KOPT-K1 (cell line): ENCODE measurements around the gene UBE3C.
"Not testable (repeated sequence)": the region's sequence is repeated elsewhere in the genome, so short reads cannot be mapped to it uniquely, and the experiment has no call there.

Experiments
- H3K27ac ChIP-seq: fragments of 200-600 bp; sonication (generic); 2 replicates; pipeline ENCODE4 v1.5.1; 2016; ENCODE audit warnings: antibody characterized with exemption, mild to moderate bottlenecking, low read depth, low read length; ENCODE audit not compliant: poor library complexity, severe bottlenecking
- H3K36me3 ChIP-seq: fragments of 200-600 bp; sonication (generic); 2 replicates; pipeline ENCODE4 v1.5.1; 2017; ENCODE audit warnings: antibody characterized with exemption, mild to moderate bottlenecking, low read length, moderate library complexity; ENCODE audit not compliant: insufficient read depth
- H3K9me3 ChIP-seq: fragments of 200-600 bp; sonication (generic); 2 replicates; pipeline ENCODE4 v1.5.1; 2017; ENCODE audit warnings: antibody characterized with exemption, low read length, mild to moderate bottlenecking; ENCODE audit not compliant: insufficient read depth, poor library complexity, severe bottlenecking

UBE3C gene

GRCh38 chr7:157253850-157254249, 115.1 kb downstream of the UBE3C start:
- Histone ChIP-seq H3K36me3 (peaks cover 98% of the 10 kb centered on the region), H3K9me3 (no peaks in the 10 kb centered on the region), H3K27ac (no peak overlapping the region)

- not testable (repeated sequence) for H3K9me3 ChIP-seq, H3K27ac ChIP-seq
- H3K36me3 ChIP-seq, result peaks cover 98% of the 10 kb centered on the region
Measured at GRCh38 chr7:157254781-157255180, 116.1 kb downstream of the UBE3C start.

DNA sequence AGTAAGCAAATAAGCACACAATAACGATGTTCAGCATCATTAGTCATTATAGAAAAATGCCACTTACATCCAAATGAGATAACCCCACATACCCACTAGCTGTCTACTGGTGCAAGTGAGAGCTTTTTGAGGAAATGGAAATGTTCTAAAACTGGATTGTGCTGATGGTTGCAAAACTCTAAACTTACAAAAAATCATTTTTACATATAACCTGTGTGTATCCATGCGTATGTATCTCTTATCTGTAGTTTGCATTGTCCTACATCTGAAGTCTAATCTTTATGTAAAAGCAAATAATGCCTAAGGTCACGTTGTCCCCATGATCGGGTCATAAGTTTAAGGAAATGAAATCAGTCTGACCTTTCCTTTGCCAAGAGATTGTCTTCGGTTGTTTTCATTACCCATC, 116.5 kb downstream of the UBE3C start:
- Histone ChIP-seq H3K9me3 (no peaks in the 10 kb centered on the region), H3K36me3 (peaks cover 98% of the 10 kb centered on the region), H3K27ac (no peak overlapping the region)

- Histone ChIP-seq H3K9me3 (no peaks in the 10 kb centered on the region), H3K36me3 (peaks cover 99% of the 10 kb centered on the region), H3K27ac (no peak overlapping the region)
Measured at GRCh38 chr7:157263156-157263555, 124.4 kb downstream of the UBE3C start.

GRCh38 chr7:157265051-157265450, 126.3 kb downstream of the UBE3C start:
- Histone ChIP-seq H3K27ac (no peak overlapping the region), H3K36me3 (peaks cover 98% of the 10 kb centered on the region), H3K9me3 (no peaks in the 10 kb centered on the region)

- no peak overlapping the region for H3K27ac ChIP-seq
- peaks cover 98% of the 10 kb centered on the region for H3K36me3 ChIP-seq
- H3K9me3 ChIP-seq, result no peaks in the 10 kb centered on the region
Measured at GRCh38 chr7:157266272-157266671, 127.5 kb downstream of the UBE3C start.

DNA sequence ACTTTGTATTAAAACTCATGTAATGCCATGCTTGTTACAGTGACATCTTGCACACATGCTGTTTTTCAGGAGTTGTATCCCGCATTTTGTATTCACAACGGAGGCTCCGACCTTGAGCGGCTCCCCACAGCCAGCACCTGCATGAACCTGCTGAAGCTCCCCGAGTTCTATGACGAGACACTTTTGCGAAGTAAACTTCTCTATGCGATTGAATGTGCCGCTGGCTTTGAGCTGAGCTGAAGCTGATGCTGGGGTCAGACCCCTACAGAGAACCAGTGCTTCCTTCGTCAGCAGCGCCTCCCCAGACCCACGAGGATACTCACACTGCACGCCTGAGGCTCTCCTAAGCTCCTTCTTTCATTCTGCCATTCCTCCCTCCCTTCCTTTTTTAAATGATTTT, 128.8 kb downstream of the UBE3C start:
- Histone ChIP-seq H3K27ac (no peak overlapping the region), H3K36me3 (peaks cover 97% of the 10 kb centered on the region), H3K9me3 (no peaks in the 10 kb centered on the region)

GRCh38 chr7:157267956-157268355, 129.2 kb downstream of the UBE3C start:
- H3K27ac ChIP-seq, result no peak overlapping the region
- H3K9me3 ChIP-seq, result no peaks in the 10 kb centered on the region
- peaks cover 93% of the 10 kb centered on the region for H3K36me3 ChIP-seq

GRCh38 chr7:157268540-157268939, 129.8 kb downstream of the UBE3C start:
- Histone ChIP-seq H3K27ac (no peak overlapping the region), H3K9me3 (no peaks in the 10 kb centered on the region), H3K36me3 (peaks cover 87% of the 10 kb centered on the region)

DNA sequence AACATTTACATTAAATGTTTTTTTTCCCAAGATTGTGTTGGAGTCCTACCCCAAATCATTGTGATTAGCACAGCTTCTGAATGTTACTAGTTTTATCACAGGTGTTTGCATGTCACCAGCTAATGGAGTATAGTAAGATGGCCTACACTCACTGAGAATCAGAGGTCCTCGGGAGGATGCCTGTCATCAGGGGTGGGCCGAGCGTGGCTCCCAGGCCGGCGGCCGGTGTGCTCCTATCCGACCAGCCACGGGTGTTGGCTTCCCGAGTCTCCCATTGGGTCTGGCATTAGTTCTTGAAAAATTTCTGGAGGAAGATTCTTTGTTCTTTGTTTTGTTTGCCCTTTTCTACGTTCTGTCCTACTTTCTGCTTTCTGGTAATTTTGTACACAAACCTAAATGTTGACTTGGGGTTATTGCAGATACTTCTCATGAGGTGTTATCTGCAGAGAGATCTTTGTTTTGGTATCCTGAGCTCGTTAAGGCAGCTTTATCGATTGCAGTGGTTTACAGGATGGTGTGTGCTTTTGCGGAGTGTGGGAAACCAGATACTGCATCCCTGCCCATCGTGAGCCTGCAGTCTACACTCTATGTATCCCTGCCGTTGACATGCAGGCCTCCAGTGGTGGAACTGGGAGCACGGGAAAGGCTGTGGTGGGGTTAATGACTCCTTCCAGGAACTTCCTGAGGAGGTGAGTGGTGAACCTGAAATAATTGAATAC, 130.8 kb downstream of the UBE3C start:
- H3K36me3 ChIP-seq, result peaks cover 77% of the 10 kb centered on the region
- no peaks in the 10 kb centered on the region for H3K9me3 ChIP-seq
- no peak overlapping the region for H3K27ac ChIP-seq

DNA sequence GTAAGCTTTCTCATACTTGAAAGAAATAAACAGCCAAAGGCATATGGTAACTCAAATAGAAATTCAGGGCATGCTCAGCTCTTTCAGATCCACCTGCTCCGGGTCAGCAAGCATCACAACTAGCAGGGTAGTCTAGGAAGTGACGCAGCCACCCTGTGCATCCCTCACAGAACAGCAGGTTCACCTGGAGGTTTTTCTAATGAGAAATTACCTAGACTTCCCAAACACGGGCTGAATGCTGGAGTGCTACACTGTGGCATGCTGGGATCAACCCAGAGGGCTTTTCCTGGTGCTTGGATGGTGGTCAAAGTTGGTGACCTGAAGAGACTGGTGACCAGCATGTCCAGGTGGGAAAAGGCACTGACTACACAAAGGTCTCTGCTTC, 131.3 kb downstream of the UBE3C start:
- no peak overlapping the region for H3K27ac ChIP-seq

DNA sequence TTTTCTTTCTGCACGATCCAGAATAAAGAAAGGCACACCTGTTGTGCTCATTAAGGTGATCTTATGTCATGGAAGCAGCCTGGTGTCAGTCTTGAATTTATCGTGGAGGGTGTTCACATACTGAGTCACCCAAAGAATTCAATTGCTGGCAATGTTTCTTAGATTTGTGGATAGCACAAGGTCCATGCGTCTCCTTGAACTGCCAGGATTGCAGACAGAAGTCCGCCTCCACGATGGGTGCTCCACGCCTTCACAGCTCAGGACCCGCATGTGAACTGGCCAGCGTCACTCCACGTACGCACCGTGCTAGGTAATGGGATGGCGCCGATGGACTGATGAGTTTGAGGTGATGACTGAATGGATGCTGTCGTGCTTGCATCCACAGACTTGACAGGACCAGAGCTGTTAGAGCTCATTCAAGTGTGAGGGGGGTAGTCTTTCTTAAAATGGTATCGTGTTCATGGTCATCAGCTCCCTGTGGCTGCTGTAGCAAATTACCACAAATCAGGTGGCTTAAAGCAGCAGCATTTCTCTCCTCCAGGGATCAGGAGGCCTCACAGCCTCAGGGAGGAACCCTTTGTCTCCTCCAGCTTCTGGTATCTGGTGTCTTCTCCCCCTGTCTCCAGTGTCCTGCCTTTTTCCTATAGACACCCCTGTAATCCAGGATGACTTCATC, 132.7 kb downstream of the UBE3C start:
- H3K27ac ChIP-seq, result no peak overlapping the region

More for the DNA sequence above, 131.3 kb downstream of the UBE3C start:
- no peaks in the 10 kb centered on the region for H3K9me3 ChIP-seq
- peaks cover 72% of the 10 kb centered on the region for H3K36me3 ChIP-seq

DNA sequence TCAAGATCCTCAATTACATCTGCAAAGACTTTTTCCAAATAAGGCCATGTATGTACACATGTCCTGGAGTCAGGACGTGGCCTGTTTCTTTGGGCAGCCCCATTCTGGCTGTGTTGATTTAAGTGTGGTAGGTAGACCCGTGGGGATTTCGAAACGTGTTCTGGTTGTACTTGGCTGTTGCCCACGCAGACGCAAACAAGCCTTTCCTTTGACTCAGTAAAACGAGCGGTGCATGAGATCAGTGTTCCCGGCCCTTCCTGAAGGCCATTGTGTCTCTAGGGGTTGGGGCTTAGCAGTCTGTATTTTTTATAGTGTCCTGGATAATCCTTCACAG, 133.2 kb downstream of the UBE3C start:
- H3K9me3 ChIP-seq, result no peaks in the 10 kb centered on the region
- H3K36me3 ChIP-seq, result peaks cover 53% of the 10 kb centered on the region
- H3K27ac ChIP-seq, result no peak overlapping the region

More for the DNA sequence above, 132.7 kb downstream of the UBE3C start:
- peaks cover 58% of the 10 kb centered on the region for H3K36me3 ChIP-seq
- H3K9me3 ChIP-seq, result no peaks in the 10 kb centered on the region

- no peaks in the 10 kb centered on the region for H3K9me3 ChIP-seq
- H3K27ac ChIP-seq, result no peak overlapping the region
- H3K36me3 ChIP-seq, result peaks cover 47% of the 10 kb centered on the region
Measured at GRCh38 chr7:157272351-157273207, 133.9 kb downstream of the UBE3C start.
